Natural killer cell treated with Interleukin-12 subunit alpha and Interleukin-12 subunit beta and Interleukin-15 and Interleukin-18, amount 100 ng/mL, for 72 hours (primary cell): ENCODE data around the gene TM4SF1. TPM values are rescaled to one million over a fixed set of nuclear protein-coding genes. Genes with fewer than 3 reads are reported as not detected.
"Not testable (repeated sequence)": the region's sequence is repeated elsewhere in the genome, so short reads cannot be mapped to it uniquely, and the experiment has no call there.

Experiments
- ATAC-seq, 2 donors: fragments of 150-1000 bp; cut with Tn5 transposase in 1 of 2; sonication (Bioruptor Pico), chemical (Tn5 transposase) in 1 of 2; 2 replicates each; pipeline ENCODE4 v1.10.0; 2021
- DNase-seq: peaks from one replicate; pipeline ENCODE4 v3.0.0; 2022; ENCODE audit warnings: low spot score
- H3K27ac Mint-ChIP-seq, 2 donors: 1 replicate in 1 of 2; 2 replicates in 1 of 2; pipeline ENCODE4 v1.8.0; 2022; ENCODE audit warnings: mixed read lengths in 2 of 2, mild to moderate bottlenecking in 1 of 2, moderate library complexity in 1 of 2
- H3K27me3 Mint-ChIP-seq, 2 donors: 1 replicate in 1 of 2; 2 replicates in 1 of 2; pipeline ENCODE4 v1.8.0; 2022; ENCODE audit warnings: mixed read lengths in 2 of 2
- H3K36me3 Mint-ChIP-seq: one replicate; pipeline ENCODE4 v1.8.0; 2022; ENCODE audit warnings: mixed read lengths
- H3K4me1 Mint-ChIP-seq, 2 donors: 1 replicate in 1 of 2; 2 replicates in 1 of 2; pipeline ENCODE4 v1.8.0; 2022; ENCODE audit warnings: low read depth in 2 of 2, mixed read lengths in 2 of 2, mild to moderate bottlenecking in 1 of 2
- H3K4me3 Mint-ChIP-seq: one replicate; pipeline ENCODE4 v1.8.0; 2022; ENCODE audit warnings: mixed read lengths
- H3K9me3 Mint-ChIP-seq: 2 replicates; pipeline ENCODE4 v1.8.0; 2022; ENCODE audit warnings: mixed read lengths
- total RNA-seq, 2 donors: library from RNA; stranded (reverse); gene quantifications; one replicate each; pipeline ENCODE4 v1.2.3, GENCODE V29; 2022

Gene TM4SF1
- total RNA-seq, 2 donors from 2014 or later, result not detected

GRCh38 chr3:149388531-149389417, 11.3 kb upstream of the TM4SF1 start:
- DNase-seq (no peak), ATAC-seq (peak in 1 of 2 donors; percentile 45)
- H3K27ac Mint-ChIP-seq, result no peak overlapping the region
- no peaks in the 10 kb centered on the region for H3K36me3 Mint-ChIP-seq
- H3K4me3 Mint-ChIP-seq, result no peak overlapping the region
- H3K9me3 Mint-ChIP-seq, result no peaks in the 10 kb centered on the region
- peaks cover 6 to 11% of the 10 kb centered on the region in 2 donors for H3K4me1 Mint-ChIP-seq
- H3K27me3 Mint-ChIP-seq, result no peaks in the 10 kb centered on the region

DNA sequence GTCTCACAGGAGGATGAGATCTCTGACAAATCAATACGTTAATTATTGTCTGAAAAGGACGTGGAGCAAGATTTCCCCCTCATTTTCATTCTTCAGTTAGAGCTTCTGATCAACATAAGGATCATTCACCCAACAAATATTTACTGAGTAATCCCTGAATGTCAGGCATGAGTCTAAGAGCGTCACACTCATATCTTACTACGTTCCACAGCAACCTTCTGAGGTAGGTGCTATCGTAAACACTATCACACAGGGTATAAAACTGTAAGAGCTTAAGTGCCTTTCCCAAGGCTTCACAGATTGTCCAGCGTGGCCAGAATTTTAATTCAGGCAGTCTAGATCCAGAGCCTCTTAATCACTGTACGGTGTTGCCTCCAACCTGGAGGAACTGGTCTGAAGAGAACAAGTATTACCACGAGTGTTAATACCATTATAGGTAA, 10.6 kb upstream of the TM4SF1 start:
- H3K27ac Mint-ChIP-seq, result no peak overlapping the region
- no peak overlapping the region for H3K4me3 Mint-ChIP-seq
- DNase-seq, result no peak
- H3K36me3 Mint-ChIP-seq, result no peaks in the 10 kb centered on the region
- H3K27me3 Mint-ChIP-seq, result no peaks in the 10 kb centered on the region
- no peaks in the 10 kb centered on the region for H3K9me3 Mint-ChIP-seq
- no peak for ATAC-seq
- peaks cover 11 to 18% of the 10 kb centered on the region in 2 donors for H3K4me1 Mint-ChIP-seq

DNA sequence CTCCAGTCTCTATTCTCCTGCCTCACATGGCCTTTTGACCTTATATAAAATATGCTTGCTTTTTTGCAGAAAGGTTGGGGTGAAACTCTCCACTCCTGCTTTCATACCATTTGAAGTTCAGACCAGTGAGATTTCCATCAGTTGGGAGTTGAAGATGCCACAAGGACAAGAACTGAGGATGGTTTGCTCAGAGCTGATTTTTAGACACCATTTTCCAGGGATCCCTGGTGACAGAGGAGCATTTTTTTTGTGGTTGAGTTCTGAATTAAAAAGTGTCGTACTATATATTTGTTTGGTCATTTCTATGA, 8.8 kb upstream of the TM4SF1 start:
- DNase-seq (no peak), ATAC-seq (no peak)
- H3K4me1 Mint-ChIP-seq, result peaks cover 11 to 18% of the 10 kb centered on the region in 2 donors
- H3K27ac Mint-ChIP-seq, result no peak overlapping the region
- H3K27me3 Mint-ChIP-seq, result no peaks in the 10 kb centered on the region
- no peaks in the 10 kb centered on the region for H3K36me3 Mint-ChIP-seq
- no peaks in the 10 kb centered on the region for H3K9me3 Mint-ChIP-seq
- no peak overlapping the region for H3K4me3 Mint-ChIP-seq

DNA sequence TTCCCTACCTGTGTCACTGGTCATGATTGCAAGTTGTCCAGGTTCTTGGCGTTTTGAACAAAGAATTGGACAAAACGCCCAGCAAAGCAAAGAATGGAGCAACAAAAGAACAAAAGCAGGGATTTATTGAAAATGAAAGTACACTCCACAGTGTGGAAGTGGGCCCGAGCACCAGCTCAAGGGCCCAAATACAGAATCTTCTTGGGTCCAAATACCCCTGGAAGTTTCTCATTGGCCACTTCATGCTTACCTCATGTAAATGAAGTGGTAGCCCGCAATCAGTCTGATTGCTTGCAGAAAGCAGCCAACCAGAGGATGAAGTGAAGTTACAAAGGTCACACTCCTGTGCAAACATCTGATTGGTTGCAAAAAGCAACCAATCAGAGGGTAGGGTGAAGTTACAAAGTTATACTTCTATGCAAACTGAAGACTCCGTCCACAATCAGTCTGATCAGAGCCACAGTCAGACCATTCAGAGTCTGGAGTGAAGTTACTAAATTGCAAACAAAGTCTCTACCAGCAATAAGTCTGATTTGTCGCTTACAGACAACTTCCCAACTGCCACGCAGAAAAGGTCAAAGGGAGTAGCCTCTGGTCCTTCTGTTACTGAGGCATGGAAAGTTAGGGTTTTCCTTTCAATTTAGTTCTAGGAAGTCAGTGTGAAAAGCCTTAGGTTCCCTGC, 8.3 kb upstream of the TM4SF1 start:
- H3K4me3 Mint-ChIP-seq, result no peak overlapping the region
- DNase-seq, result no peak

GRCh38 chr3:149384911-149385321, 7.5 kb upstream of the TM4SF1 start:
- ATAC-seq (no peak), DNase-seq (no peak)
- no peaks in the 10 kb centered on the region for H3K36me3 Mint-ChIP-seq
- H3K4me3 Mint-ChIP-seq, result no peak overlapping the region
- H3K27me3 Mint-ChIP-seq, result no peaks in the 10 kb centered on the region
- H3K4me1 Mint-ChIP-seq, result peaks cover 11 to 18% of the 10 kb centered on the region in 2 donors
- no peak overlapping the region for H3K27ac Mint-ChIP-seq
- no peaks in the 10 kb centered on the region for H3K9me3 Mint-ChIP-seq

More for the DNA sequence above, 8.3 kb upstream of the TM4SF1 start:
- Mint-ChIP-seq H3K9me3 (no peaks in the 10 kb centered on the region), H3K36me3 (no peaks in the 10 kb centered on the region), H3K4me1 (peaks cover 11 to 18% of the 10 kb centered on the region in 2 donors), H3K27ac (no peak overlapping the region), H3K27me3 (no peaks in the 10 kb centered on the region)
- ATAC-seq, result no peak

DNA sequence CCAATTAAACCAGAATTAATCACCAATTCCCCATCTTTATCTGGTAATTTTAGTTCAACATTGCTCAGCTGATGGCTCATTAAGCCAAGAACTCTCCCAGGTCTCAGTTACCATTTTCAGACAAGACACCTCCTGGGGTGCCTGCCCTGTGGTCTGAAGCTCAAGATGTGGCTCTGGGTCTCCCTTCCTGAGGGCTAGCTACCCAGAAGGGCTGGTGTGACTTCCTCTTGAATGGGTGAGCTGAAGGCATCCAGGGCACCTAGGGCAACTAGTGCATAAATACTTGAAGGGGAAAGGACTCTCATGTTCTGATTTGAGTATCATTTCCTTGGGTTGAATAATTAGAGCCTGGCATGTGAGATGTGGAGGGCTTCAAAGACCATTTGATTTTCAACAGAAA, 6.7 kb upstream of the TM4SF1 start:
- Mint-ChIP-seq H3K27ac (peak overlapping the region in 1 of 2 donors; percentile 50), H3K9me3 (no peaks in the 10 kb centered on the region), H3K36me3 (no peaks in the 10 kb centered on the region), H3K27me3 (no peaks in the 10 kb centered on the region), H3K4me3 (no peak overlapping the region), H3K4me1 (peaks cover 11 to 18% of the 10 kb centered on the region in 2 donors)
- DNase-seq, result no peak
- ATAC-seq, result peak; percentile 38 to 67

DNA sequence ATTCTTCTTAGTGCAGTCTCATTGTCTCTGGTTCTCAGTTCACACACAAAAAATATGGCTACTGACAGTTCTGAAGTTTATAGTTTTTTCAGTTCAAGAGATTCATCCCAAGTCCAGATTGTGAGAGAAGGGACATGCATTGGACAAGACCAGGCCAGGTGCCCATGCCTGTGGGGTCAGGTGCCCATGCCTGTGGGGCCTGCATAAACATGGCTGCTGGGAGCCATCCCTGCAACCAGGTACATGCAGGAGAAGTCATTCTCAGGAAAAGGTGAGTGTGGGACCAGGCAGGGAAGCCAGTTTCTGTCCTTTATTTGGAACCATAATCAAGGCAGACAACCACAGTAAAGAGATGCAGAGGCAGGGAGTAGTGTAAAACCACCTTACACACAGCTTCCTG, 6.3 kb upstream of the TM4SF1 start:
- peaks cover 0 to 2% of the 10 kb centered on the region in 2 donors for H3K27me3 Mint-ChIP-seq
- H3K9me3 Mint-ChIP-seq, result no peaks in the 10 kb centered on the region
- DNase-seq, result no peak
- peaks cover 11 to 18% of the 10 kb centered on the region in 2 donors for H3K4me1 Mint-ChIP-seq
- H3K4me3 Mint-ChIP-seq, result no peak overlapping the region
- H3K36me3 Mint-ChIP-seq, result no peaks in the 10 kb centered on the region
- H3K27ac Mint-ChIP-seq, result peak overlapping the region in 1 of 2 donors; percentile 50
- ATAC-seq, result no peak

DNA sequence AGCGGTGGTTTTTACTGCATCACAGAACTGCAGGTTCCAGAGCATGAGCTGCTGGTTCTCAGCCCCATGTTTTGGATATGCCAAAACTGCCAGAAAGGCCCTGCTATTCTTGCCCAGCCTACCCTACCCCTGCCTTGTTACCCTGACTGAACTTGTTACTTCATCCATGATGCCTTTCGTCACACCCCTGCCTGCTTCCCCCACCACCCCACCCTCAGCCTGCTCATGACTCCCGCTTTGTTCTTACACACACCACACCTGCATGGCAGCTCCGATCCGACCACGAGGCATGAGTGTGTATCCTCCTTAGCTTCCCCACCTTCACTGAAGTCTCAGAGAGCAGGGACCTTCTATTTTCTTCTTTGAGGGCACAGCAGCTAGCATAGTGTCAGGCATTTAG, 5.1 kb upstream of the TM4SF1 start:
- DNase-seq (no peak), ATAC-seq (no peak)
- H3K4me1 Mint-ChIP-seq, result peaks cover 13 to 20% of the 10 kb centered on the region in 2 donors
- no peaks in the 10 kb centered on the region for H3K9me3 Mint-ChIP-seq
- H3K27me3 Mint-ChIP-seq, result peaks cover 0 to 8% of the 10 kb centered on the region in 2 donors
- no peaks in the 10 kb centered on the region for H3K36me3 Mint-ChIP-seq
- no peak overlapping the region for H3K27ac Mint-ChIP-seq
- no peak overlapping the region for H3K4me3 Mint-ChIP-seq

- peaks cover 16 to 24% of the 10 kb centered on the region in 2 donors for H3K4me1 Mint-ChIP-seq
These were observed 4.6 kb upstream of the TM4SF1 start for GRCh38 chr3:149382101-149382467.

GRCh38 chr3:149381173-149382100, 4.0 kb upstream of the TM4SF1 start:
- Mint-ChIP-seq H3K36me3 (no peaks in the 10 kb centered on the region), H3K27ac (no peak overlapping the region)

More at GRCh38 chr3:149382101-149382467, 4.6 kb upstream of the TM4SF1 start:
- Mint-ChIP-seq H3K9me3 (no peaks in the 10 kb centered on the region), H3K27ac (no peak overlapping the region), H3K36me3 (no peaks in the 10 kb centered on the region), H3K4me3 (no peak overlapping the region), H3K27me3 (peaks cover 0 to 10% of the 10 kb centered on the region in 2 donors)
- DNase-seq (no peak), ATAC-seq (no peak)

DNA sequence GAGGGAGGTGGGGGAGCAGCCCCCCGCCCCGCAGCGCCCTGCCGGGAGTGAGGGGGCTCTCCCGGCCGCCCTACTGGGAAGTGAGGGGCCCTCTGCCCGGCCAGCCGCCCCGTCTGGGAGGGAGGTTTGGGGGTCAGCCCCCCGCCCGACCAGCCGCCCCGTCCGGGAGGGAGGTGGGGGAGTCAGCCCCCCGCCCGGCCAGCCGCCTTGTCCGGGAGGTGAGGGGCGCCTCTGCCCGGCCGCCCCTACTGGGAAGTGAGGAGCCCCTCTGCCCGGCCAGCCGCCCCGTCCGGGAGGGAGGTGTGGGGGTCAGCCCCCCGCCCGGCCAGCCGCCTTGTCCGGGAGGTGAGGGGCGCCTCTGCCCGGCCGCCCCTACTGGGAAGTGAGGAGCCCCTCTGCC, 2.8 kb upstream of the TM4SF1 start:
- H3K9me3 Mint-ChIP-seq, H3K36me3 Mint-ChIP-seq, H3K4me3 Mint-ChIP-seq, DNase-seq, H3K27ac Mint-ChIP-seq, ATAC-seq: not testable (repeated sequence)
- H3K4me1 Mint-ChIP-seq, result peaks cover 21 to 23% of the 10 kb centered on the region in 2 donors
- peaks cover 3 to 18% of the 10 kb centered on the region in 2 donors for H3K27me3 Mint-ChIP-seq

More at GRCh38 chr3:149381173-149382100, 4.0 kb upstream of the TM4SF1 start:
- DNase-seq (no peak), ATAC-seq (no peak)
- H3K9me3 Mint-ChIP-seq, result no peaks in the 10 kb centered on the region
- H3K27me3 Mint-ChIP-seq, result peaks cover 3 to 16% of the 10 kb centered on the region in 2 donors
- H3K4me1 Mint-ChIP-seq, result peaks cover 21 to 24% of the 10 kb centered on the region in 2 donors
- H3K4me3 Mint-ChIP-seq, result no peak overlapping the region

DNA sequence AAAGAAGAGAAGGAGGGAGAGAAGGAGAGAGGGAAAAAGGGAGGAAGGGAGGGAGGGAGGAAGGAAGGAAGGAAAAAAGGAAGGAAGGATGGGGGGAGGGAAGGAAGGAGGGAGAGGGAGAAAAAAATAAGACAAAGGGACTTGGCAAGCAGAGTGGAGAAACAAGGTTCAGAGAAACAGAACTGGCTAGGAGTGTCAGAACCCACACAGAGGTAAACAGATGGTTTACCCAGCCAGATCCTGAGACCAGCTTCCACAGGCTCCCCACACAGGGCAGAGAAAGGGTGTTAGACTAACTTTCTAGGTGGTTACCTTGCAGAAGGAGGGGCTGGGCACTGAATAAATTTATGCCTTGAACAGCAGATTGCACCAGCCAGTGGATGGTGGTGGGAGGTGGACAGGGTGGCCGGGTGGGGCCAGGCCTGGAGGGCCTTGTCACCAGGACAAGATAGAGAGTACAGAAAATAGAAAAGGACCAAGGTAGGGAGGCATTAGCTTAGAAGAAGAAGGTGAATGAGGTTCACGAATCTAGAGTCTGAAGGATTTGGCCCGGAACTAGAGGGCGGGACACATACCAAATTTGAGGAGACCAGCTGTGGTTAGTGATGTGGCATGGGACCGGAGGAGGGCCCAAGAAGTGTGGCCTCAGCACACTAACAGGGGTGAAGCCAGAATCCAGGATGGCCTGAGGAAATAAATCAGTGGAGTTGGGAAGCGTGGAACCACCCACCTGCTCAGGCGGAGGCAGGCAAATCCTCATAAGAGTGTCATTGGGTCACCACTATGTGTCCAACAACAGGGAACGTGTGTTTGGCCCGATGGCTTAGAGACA, 1.2 kb upstream of the TM4SF1 start:
- Mint-ChIP-seq H3K4me1 (peaks cover 15 to 16% of the 10 kb centered on the region in 2 donors), H3K36me3 (no peaks in the 10 kb centered on the region), H3K9me3 (no peaks in the 10 kb centered on the region)

More for the DNA sequence above, 1.2 kb upstream of the TM4SF1 start:
- peak overlapping the region in 1 of 2 donors; percentile 22 for H3K27ac Mint-ChIP-seq
- peaks cover 3 to 24% of the 10 kb centered on the region in 2 donors for H3K27me3 Mint-ChIP-seq
- peak; percentile 20 to 40 for ATAC-seq
- DNase-seq, result no peak
- H3K4me3 Mint-ChIP-seq, result no peak overlapping the region
